GM23248 (cell line): ENCODE results near the gene ANKRD16.

Experiments
- EZH2 ChIP-seq: fragments of 200-600 bp; sonication (generic); IDR thresholded peaks from 2 replicates; pipeline ENCODE4 v1.6.1; 2018; ENCODE audit warnings: antibody characterized with exemption, mild to moderate bottlenecking; ENCODE audit not compliant: insufficient read depth, poor library complexity, severe bottlenecking
- EZH2phosphoT487 ChIP-seq: fragments of 200-600 bp; sonication (generic); IDR thresholded peaks from 2 replicates; pipeline ENCODE4 v1.6.1; 2018; ENCODE audit warnings: antibody characterized with exemption, moderate library complexity, mild to moderate bottlenecking, low read depth; ENCODE audit not compliant: insufficient read depth

DNA sequence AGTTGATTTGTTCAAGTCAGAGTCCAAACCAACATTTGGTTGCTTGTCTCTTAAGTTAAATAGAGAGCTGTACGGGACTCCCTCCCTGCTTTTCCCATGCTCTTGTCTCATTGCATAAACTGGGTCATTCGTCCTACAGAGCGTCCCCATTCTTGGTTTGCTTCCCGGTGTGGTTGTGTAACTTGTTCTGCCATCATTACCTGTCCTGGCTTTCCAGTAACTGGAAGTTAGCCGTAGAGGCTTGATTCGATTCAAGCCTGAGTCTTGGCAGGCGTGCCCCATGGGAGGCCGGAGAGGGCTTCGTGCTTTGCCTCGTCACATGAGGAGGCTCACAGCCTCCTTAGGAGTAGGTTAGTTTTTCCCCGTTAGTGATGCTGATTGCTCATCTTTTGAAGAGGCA lies 40.6 kb upstream of the ANKRD16 start:
- TF ChIP-seq EZH2phosphoT487 (no peak), EZH2 (no peak)
